ENCODE data around the gene ATG13.

DNA sequence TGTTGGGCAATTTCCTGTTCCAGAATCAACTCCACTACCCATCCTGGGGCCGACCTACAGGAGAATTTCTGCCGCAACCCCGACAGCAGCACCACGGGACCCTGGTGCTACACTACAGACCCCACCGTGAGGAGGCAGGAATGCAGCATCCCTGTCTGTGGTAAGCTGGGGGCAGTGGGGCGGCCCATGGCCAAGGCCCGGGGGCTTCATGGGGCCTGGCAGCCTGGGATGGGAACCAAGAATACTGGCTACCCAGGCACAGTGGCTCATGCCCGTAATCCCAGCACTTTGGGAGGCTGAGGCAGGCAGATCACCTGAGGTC, 106.0 kb downstream of the ATG13 start:
- TF ChIP-seq, protein P1, sequence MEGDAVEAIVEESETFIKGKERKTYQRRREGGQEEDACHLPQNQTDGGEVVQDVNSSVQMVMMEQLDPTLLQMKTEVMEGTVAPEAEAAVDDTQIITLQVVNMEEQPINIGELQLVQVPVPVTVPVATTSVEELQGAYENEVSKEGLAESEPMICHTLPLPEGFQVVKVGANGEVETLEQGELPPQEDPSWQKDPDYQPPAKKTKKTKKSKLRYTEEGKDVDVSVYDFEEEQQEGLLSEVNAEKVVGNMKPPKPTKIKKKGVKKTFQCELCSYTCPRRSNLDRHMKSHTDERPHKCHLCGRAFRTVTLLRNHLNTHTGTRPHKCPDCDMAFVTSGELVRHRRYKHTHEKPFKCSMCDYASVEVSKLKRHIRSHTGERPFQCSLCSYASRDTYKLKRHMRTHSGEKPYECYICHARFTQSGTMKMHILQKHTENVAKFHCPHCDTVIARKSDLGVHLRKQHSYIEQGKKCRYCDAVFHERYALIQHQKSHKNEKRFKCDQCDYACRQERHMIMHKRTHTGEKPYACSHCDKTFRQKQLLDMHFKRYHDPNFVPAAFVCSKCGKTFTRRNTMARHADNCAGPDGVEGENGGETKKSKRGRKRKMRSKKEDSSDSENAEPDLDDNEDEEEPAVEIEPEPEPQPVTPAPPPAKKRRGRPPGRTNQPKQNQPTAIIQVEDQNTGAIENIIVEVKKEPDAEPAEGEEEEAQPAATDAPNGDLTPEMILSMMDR (conservative IDR thresholded peaks at IDR 0.05; ENCODE audit: low read depth, low read length) = no peak
- TF ChIP-seq POLR2A (IDR thresholded peaks at IDR 0.05; ENCODE audit: low read depth, low read length) = no peak

All from IMR-90 (cell line).